GM12892 (cell line): Measurements from ENCODE around the gene AIFM1.

Experiments
- POLR2A ChIP-seq: IDR thresholded peaks from 2 replicates; pipeline ENCODE4 v1.6.1; 2011; ENCODE audit warnings: low read depth, low read length, control low read depth
- TAF1 ChIP-seq: IDR thresholded peaks from 2 replicates; pipeline ENCODE4 v1.6.1; 2011; ENCODE audit warnings: low read depth, mild to moderate bottlenecking, control low read depth, low read length, borderline replicate concordance

GRCh38 chrX:130117166-130117565 is 48.5 kb downstream of the AIFM1 start:
- TF ChIP-seq POLR2A (no peak), TAF1 (no peak)
